IMR-90 (cell line): ENCODE data around the gene TCF19. TPM values are rescaled to one million over a fixed set of nuclear protein-coding genes. Genes with fewer than 3 reads are reported as not detected.

Source experiments
- ATAC-seq: fragments of 200-7000 bp; cut with Tn5 transposase; 2 replicates; pipeline ENCODE4 v1.9.1; 2020; ENCODE audit warnings: low read depth, mild to moderate bottlenecking, moderate library complexity
- BruUV-seq: library from RNA; stranded (reverse); fragments of 400-500 nt; replicated peaks from 2 replicates; lab custom pipeline; 2021; lab: Mats Ljungman, UMichigan
- CTCF ChIA-PET: fragments of 300-600 bp; formaldehyde crosslinking; extraction: SDS; loops from one replicate; lab custom pipeline; 2021; ENCODE audit warnings: antibody characterized with exemption; lab: Yijun Ruan, JAX
- POLR2A ChIA-PET: fragments of 300-600 bp; sonication (Branson Sonifier 250); formaldehyde crosslinking; loops from one replicate; lab custom pipeline; 2022; ENCODE audit warnings: antibody characterized with exemption; ENCODE audit not compliant: unreplicated experiment; lab: Charles Lee
- DNase-seq: peaks from one replicate; pipeline ENCODE4 v3.0.0; 2013
- H2AFZ ChIP-seq: replicated peaks from 2 replicates; pipeline ENCODE3; 2013; ENCODE audit warnings: low read length, mild to moderate bottlenecking; ENCODE audit not compliant: poor library complexity
- H2AK5ac ChIP-seq: 2 replicates; pipeline ENCODE4 v1.6.1; 2013; ENCODE audit warnings: low read depth, low read length, inconsistent platforms
- H2AK9ac ChIP-seq: replicated peaks from 2 replicates; pipeline ENCODE3; 2013; ENCODE audit warnings: mild to moderate bottlenecking, low read depth, low read length, moderate library complexity; ENCODE audit not compliant: poor library complexity
- H2BK120ac ChIP-seq: 2 replicates; pipeline ENCODE4 v1.6.1; 2013; ENCODE audit warnings: low read depth, low read length, inconsistent platforms
- H2BK15ac ChIP-seq: 3 replicates; pipeline ENCODE4 v1.6.1; 2013; ENCODE audit warnings: low read depth, low read length, inconsistent platforms
- H2BK20ac ChIP-seq: 2 replicates; pipeline ENCODE4 v1.6.1; 2013; ENCODE audit warnings: low read depth, mild to moderate bottlenecking, inconsistent platforms, low read length, moderate library complexity
- H2BK5ac ChIP-seq: 2 replicates; pipeline ENCODE4 v1.6.1; 2013; ENCODE audit warnings: mild to moderate bottlenecking, low read depth, low read length, inconsistent platforms; ENCODE audit not compliant: poor library complexity, severe bottlenecking
- H3K14ac ChIP-seq: replicated peaks from 2 replicates; pipeline ENCODE4 v1.6.1; 2013; ENCODE audit warnings: low read depth, low read length, inconsistent platforms
- H3K18ac ChIP-seq: 2 replicates; pipeline ENCODE4 v1.6.1; 2013; ENCODE audit warnings: low read depth, low read length, control low read depth
- H3K23ac ChIP-seq: 2 replicates; pipeline ENCODE4 v1.6.1; 2013; ENCODE audit warnings: low read depth, low read length, inconsistent platforms
- H3K27ac ChIP-seq: 2 replicates; pipeline ENCODE4 v1.5.1; 2013; ENCODE audit warnings: mild to moderate bottlenecking, control low read depth, low read length; ENCODE audit not compliant: insufficient read depth
- H3K27me3 ChIP-seq: 2 replicates; pipeline ENCODE4 v1.6.1; 2013; ENCODE audit warnings: low read length; ENCODE audit not compliant: control insufficient read depth, insufficient read depth
- H3K36me3 ChIP-seq: 2 replicates; pipeline ENCODE4 v1.6.1; 2013; ENCODE audit warnings: low read length, mixed read lengths; ENCODE audit not compliant: control insufficient read depth, insufficient read depth
- H3K4ac ChIP-seq: 2 replicates; pipeline ENCODE4 v1.6.1; 2013; ENCODE audit warnings: low read depth, low read length, inconsistent platforms
- H3K4me1 ChIP-seq: 2 replicates; pipeline ENCODE4 v1.6.1; 2013; ENCODE audit warnings: low read length, mixed read lengths; ENCODE audit not compliant: control insufficient read depth, insufficient read depth
- H3K4me2 ChIP-seq: 2 replicates; pipeline ENCODE4 v1.6.1; 2013; ENCODE audit warnings: low read depth, mild to moderate bottlenecking, control low read depth, low read length, moderate library complexity
- H3K4me3 ChIP-seq: 2 replicates; pipeline ENCODE4 v1.5.1; 2013; ENCODE audit warnings: low read depth, mild to moderate bottlenecking, control low read depth, low read length, moderate library complexity; ENCODE audit not compliant: insufficient read depth
- H3K56ac ChIP-seq: 2 replicates; pipeline ENCODE4 v1.6.1; 2013; ENCODE audit warnings: low read length, inconsistent platforms; ENCODE audit not compliant: insufficient read depth; ENCODE audit errors: extremely low read depth
- H3K79me1 ChIP-seq, 2 experiments: 2 replicates each; pipeline ENCODE4 v1.6.1; 2013; ENCODE audit warnings: low read length in 2 of 2, inconsistent platforms in 1 of 2, low read depth in 1 of 2
- H3K9ac ChIP-seq: 2 replicates; pipeline ENCODE4 v1.6.1; 2013; ENCODE audit warnings: low read depth, low read length, control low read depth
- H3K9me1 ChIP-seq: 2 replicates; pipeline ENCODE4 v1.6.1; 2013; ENCODE audit warnings: low read length, inconsistent platforms; ENCODE audit not compliant: insufficient read depth
- H3K9me3 ChIP-seq: 2 replicates; pipeline ENCODE4 v1.6.1; 2013; ENCODE audit warnings: low read length; ENCODE audit not compliant: control insufficient read depth, insufficient read depth
- H4K20me1 ChIP-seq: 2 replicates; pipeline ENCODE4 v1.6.1; 2013; ENCODE audit warnings: low read length, inconsistent platforms; ENCODE audit not compliant: insufficient read depth
- H4K5ac ChIP-seq: 2 replicates; pipeline ENCODE4 v1.6.1; 2013; ENCODE audit warnings: mild to moderate bottlenecking, low read depth, low read length, control low read depth
- H4K8ac ChIP-seq, 2 experiments: 2 replicates each; pipeline ENCODE4 v1.6.1; 2013; ENCODE audit warnings: low read depth in 2 of 2, low read length in 2 of 2, control low read depth in 1 of 2, inconsistent platforms in 1 of 2
- H4K91ac ChIP-seq: 2 replicates; pipeline ENCODE4 v1.6.1; 2013; ENCODE audit warnings: low read depth, low read length, inconsistent platforms; ENCODE audit not compliant: insufficient read depth
- CHD1 ChIP-seq: IDR thresholded peaks from 2 replicates; pipeline ENCODE4 v1.6.1; 2012; ENCODE audit warnings: low read depth, low read length, improper control_type of control experiment
- CTCF ChIP-seq: conservative IDR thresholded peaks from 2 replicates; pipeline ENCODE4 v1.5.1; 2012; ENCODE audit warnings: mild to moderate bottlenecking, low read depth, low read length, improper control_type of control experiment
- MAZ ChIP-seq: IDR thresholded peaks from 2 replicates; pipeline ENCODE4 v1.6.1; 2012; ENCODE audit warnings: low read depth, mild to moderate bottlenecking, low read length, improper control_type of control experiment, moderate library complexity, borderline replicate concordance
- SMC3 ChIP-seq: fragments of 150-350 bp; IDR thresholded peaks from 2 replicates; pipeline ENCODE4 v1.6.1; 2016; ENCODE audit warnings: low read depth, mild to moderate bottlenecking, antibody characterized with exemption, low read length, moderate library complexity
- USF2 ChIP-seq: fragments of 150-350 bp; IDR thresholded peaks from 2 replicates; pipeline ENCODE4 v1.6.1; 2017; ENCODE audit warnings: mild to moderate bottlenecking, antibody characterized with exemption, low read length, low read depth
- WGBS, 2 experiments: methylation state at CpG; one replicate each; pipeline versions ENCODE4 v1.1.5 to v1.1.7; 2013; ENCODE audit warnings: missing lambda C conversion rate in 2 of 2; ENCODE audit not compliant: insufficient read length in 1 of 2; ENCODE audit errors: extremely low coverage in 2 of 2; 5-methylcytosine and 5-hydroxymethylcytosine counted together
- dilution Hi-C: fragments of 300-500 bp; cut with HindIII; formaldehyde crosslinking; loops from one replicate; pipeline ENCODE4 v1.14.3; 2018; ENCODE audit warnings: low sequenced_read_pairs; ENCODE audit not compliant: unreplicated experiment
- in situ Hi-C: fragments of 300-500 bp; cut with MboI; formaldehyde crosslinking; loops from 3 replicates; pipeline ENCODE4 v1.14.3; 2019; ENCODE audit warnings: low sequenced_read_pairs, inconsistent platforms, mixed read lengths
- intact Hi-C: fragments of 100-400 bp; cut with micrococcal nuclease; formaldehyde crosslinking; loops from 2 replicates; pipeline ENCODE4 v1.10.0; 2022
- polyA plus RNA-seq, 3 experiments: library from polyadenylated mRNA; depleted of rRNA; stranded (reverse); fragments of >200 nt; gene quantifications; 2 replicates each; pipeline ENCODE4 v1.2.3, GENCODE V29; 2012; ENCODE audit warnings: low replicate concordance in 1 of 3
- total RNA-seq: library from RNA; depleted of rRNA; stranded (reverse); fragments of >200 nt; gene quantifications from 2 replicates; pipeline ENCODE4 v1.2.3, GENCODE V29; 2012

Gene TCF19
- total and polyA plus RNA-seq, 2 of the 4 experiments (the other 2 are of a cell fraction) = 13.1 to 14.2 TPM

- Histone ChIP-seq H3K4me2 (no peak overlapping the region), H3K9me3 (no peaks in the 10 kb centered on the region), H2BK20ac (no peak overlapping the region), H3K79me1 (peaks cover 8 to 38% of the 10 kb centered on the region in 2 experiments), H2AK9ac (peak overlapping the region; percentile 19), H4K20me1 (peaks cover 4% of the 10 kb centered on the region), H3K36me3 (no peaks in the 10 kb centered on the region; the same call in 1 of the 2 replicates), H3K18ac (no peak overlapping the region), H3K4me3 (no peak overlapping the region), H3K14ac (no peak overlapping the region), H2BK15ac (no peak overlapping the region), H2BK5ac (no peak overlapping the region), H3K23ac (no peak overlapping the region), H3K9ac (no peak overlapping the region), H2AFZ (peak overlapping the region; percentile 52), H2AK5ac (no peak overlapping the region), H4K8ac (no peak overlapping the region), H4K91ac (no peak overlapping the region), H3K27me3 (no peaks in the 10 kb centered on the region), H3K9me1 (peaks cover 6% of the 10 kb centered on the region), H4K5ac (no peak overlapping the region), H2BK120ac (no peak overlapping the region), H3K56ac (no peak overlapping the region), H3K27ac (no peak overlapping the region), H3K4ac (no peak overlapping the region), H3K4me1 (peaks cover 6% of the 10 kb centered on the region)
- BruUV-seq = no TSS peak
- DNase-seq (no peak), ATAC-seq (no peak)
- POLR2A ChIA-PET = interaction anchor here (0.7 kb wide), 1 partner anchor 31 kb away, joined by 3 read pairs; no protein-coding TSS in a partner anchor
- dilution Hi-C loops (no loop called here), intact Hi-C loops (no loop called here), in situ Hi-C loops (no loop called here)
- WGBS, 2 experiments = no CpG with 5 or more reads among the region's 13 CpGs
- CTCF ChIA-PET = no interaction called here
- no peak for TF ChIP-seq USF2
- TF ChIP-seq MAZ = no peak
- no peak for TF ChIP-seq CTCF
- TF ChIP-seq SMC3 = no peak
- no peak for TF ChIP-seq CHD1
These were observed 4.2 kb downstream of the TCF19 start for GRCh38 chr6:31162463-31163165.
